Activated naive CD4-positive, alpha-beta T cell treated with anti-CD3 and anti-CD28 coated beads, Interleukin-2, amount 50 U/mL, for 72 hours (primary cell): ENCODE data around the gene PSME3IP1. TPM values are rescaled to one million over a fixed set of nuclear protein-coding genes. Genes with fewer than 3 reads are reported as not detected.
"Not testable (repeated sequence)": the region's sequence is repeated elsewhere in the genome, so short reads cannot be mapped to it uniquely, and the experiment has no call there.

Experiments
- ATAC-seq, 2 donors: fragments of 150-1000 bp; cut with Tn5 transposase; 2 replicates each; pipeline ENCODE4 v1.10.0; 2021; ENCODE audit warnings: mild to moderate bottlenecking in 2 of 2, moderate library complexity in 2 of 2
- DNase-seq, 2 donors: peaks; one replicate each; pipeline ENCODE4 v3.0.0; 2021 to 2022; ENCODE audit warnings: low spot score in 2 of 2
- H3K27ac Mint-ChIP-seq, 2 donors: one replicate each; pipeline ENCODE4 v1.8.0; 2022; ENCODE audit warnings: mild to moderate bottlenecking in 2 of 2, mixed read lengths in 2 of 2
- H3K36me3 Mint-ChIP-seq, 2 donors: one replicate each; pipeline ENCODE4 v1.8.0; 2022; ENCODE audit warnings: mixed read lengths in 2 of 2
- H3K9me3 Mint-ChIP-seq, 2 donors: one replicate each; pipeline ENCODE4 v1.8.0; 2022; ENCODE audit warnings: mixed read lengths in 2 of 2
- total RNA-seq, 2 donors: library from RNA; stranded (reverse); gene quantifications; one replicate each; pipeline ENCODE4 v1.2.3, GENCODE V29; 2022

The PSME3IP1 gene
- total RNA-seq, 2 donors from 2014 or later: 113 to 115 TPM

DNA sequence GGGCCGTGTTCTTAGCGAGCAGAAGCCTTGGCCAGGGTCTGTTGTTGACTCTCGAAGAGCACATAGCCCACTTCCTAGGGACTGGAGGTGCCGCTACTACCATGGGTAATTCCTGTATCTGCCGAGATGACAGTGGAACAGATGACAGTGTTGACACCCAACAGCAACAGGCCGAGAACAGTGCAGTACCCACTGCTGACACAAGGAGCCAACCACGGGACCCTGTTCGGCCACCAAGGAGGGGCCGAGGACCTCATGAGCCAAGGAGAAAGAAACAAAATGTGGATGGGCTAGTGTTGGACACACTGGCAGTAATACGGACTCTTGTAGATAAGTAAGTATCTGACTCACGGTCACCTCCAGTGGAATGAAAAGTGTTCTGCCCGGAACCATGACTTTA, 18.8 kb upstream of the PSME3IP1 start:
- no peaks in the 10 kb centered on the region for H3K9me3 Mint-ChIP-seq
- ATAC-seq (no peak), DNase-seq (no peak)
- H3K36me3 Mint-ChIP-seq: peaks cover 0 to 3% of the 10 kb centered on the region in 2 donors
- no peak overlapping the region for H3K27ac Mint-ChIP-seq

DNA sequence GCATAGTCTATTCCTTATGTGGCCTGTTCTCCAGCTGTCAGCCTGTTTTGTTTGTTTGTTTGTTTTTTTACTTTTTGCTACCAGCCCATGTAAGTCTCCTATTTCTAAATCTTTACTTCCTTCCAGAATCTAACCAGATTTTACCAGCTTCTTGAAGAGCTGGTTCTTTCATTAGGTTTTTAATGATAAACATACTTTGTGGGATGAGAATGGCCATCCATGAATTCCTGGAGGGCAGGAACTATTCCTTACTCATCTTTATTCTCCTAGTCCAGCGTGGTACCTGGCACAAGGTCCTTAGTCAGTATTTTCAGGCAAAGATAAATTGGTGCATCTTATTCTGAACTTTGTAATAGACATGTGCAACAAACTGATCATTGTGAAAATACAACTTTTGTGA, 17.6 kb upstream of the PSME3IP1 start:
- Mint-ChIP-seq H3K27ac (no peak overlapping the region), H3K9me3 (no peaks in the 10 kb centered on the region)
- no peak for DNase-seq

DNA sequence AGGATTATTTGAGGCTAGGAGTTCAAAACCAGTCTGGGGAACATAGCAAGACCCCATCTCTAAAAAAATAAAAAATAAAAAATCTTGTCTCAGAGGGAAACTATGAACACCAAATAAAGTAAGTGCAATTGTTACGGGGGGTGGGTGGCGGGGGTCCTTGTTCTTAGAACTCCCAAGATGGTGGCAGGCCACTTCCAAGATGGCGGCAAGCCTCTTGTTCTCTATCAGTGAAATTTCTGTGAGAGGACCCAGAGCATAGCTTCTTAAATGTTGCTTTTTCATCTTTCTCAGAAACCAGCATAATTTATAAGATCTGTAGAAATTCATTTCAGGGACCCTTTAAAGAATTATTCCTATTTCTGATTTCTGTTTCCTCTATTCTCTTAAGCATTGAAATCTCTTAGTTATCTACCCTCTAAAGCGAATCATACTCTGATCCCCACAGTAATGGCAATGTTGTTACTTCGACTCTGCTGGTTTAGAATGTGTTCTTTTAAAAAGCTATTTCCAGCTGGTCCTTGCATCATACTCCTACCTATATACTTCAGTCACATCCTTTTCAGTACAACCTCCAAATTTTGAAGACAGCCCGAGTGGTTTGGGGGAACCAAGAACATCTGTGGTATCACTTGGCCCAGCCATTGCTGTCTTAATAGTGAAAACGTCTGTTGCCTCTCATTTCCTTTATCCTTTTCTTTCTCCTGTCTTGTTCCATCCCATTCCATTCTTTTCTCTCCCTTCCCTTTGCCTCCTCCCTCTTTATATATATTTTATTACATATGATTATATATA, 16.5 kb upstream of the PSME3IP1 start:
- Mint-ChIP-seq H3K27ac (peak overlapping the region in 1 of 2 donors; percentile 47), H3K36me3 (no peaks in the 10 kb centered on the region), H3K9me3 (no peaks in the 10 kb centered on the region)
- ATAC-seq (no peak), DNase-seq (no peak)

More for the DNA sequence above, 17.6 kb upstream of the PSME3IP1 start:
- no peak for ATAC-seq
- H3K36me3 Mint-ChIP-seq: no peaks in the 10 kb centered on the region

DNA sequence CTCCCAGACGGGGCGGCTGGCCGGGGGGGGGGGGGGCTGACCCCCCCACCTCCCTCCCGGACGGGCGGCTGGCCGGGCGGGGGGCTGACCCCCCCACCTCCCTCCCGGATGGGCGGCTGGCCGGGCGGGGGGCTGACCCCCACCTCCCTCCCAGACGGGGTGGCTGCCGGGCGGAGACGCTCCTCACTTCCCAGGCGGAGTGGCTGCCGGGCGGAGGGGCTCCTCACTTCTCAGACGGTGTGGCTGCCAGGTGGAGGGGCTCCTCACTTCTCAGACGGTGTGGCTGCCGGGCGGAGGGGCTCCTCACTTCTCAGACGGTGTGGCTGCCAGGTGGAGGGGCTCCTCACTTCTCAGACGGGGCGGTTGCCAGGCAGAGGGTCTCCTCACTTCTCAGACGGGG, 15.1 kb upstream of the PSME3IP1 start:
- not testable (repeated sequence) for H3K9me3 Mint-ChIP-seq, H3K36me3 Mint-ChIP-seq, H3K27ac Mint-ChIP-seq, DNase-seq, ATAC-seq

DNA sequence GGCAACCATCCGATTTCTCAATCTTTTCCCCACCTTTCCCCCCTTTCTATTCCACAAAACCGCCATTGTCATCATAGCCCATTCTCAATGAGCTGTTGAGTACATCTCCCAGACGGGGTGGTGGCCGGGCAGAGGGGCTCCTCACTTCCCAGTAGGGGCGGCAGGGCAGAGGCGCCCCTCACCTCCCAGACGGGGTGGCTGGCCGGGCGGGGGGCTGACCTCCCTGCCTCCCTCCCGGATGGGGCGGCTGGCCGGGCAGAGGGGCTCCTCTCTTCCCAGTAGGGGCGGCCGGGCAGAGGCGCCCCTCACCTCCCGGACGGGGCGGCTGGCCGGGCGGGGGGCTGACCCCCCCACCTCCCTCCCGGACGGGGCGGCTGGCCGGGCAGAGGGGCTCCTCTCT, 14.5 kb upstream of the PSME3IP1 start:
- not testable (repeated sequence) for H3K36me3 Mint-ChIP-seq, ATAC-seq, H3K27ac Mint-ChIP-seq, H3K9me3 Mint-ChIP-seq, DNase-seq

DNA sequence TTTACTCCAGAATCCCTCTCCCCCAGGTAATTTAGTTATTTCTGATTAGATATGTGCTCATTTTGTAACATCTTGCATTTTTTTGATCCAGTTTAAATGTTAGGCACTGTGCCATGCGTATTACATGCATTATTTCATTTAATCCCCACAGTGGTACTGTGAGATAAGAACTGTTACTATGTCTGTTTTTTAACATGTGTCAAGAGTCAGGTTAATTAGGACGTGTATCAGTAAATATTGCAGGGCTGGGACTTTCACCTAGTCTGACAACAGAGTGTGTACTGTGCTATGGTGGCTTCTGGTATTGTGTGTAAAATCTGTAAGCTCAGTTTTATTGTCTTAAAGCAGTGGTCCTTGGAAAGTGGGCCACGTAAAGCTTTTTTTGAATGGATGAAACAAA, 10.9 kb upstream of the PSME3IP1 start:
- H3K9me3 Mint-ChIP-seq: no peaks in the 10 kb centered on the region

DNA sequence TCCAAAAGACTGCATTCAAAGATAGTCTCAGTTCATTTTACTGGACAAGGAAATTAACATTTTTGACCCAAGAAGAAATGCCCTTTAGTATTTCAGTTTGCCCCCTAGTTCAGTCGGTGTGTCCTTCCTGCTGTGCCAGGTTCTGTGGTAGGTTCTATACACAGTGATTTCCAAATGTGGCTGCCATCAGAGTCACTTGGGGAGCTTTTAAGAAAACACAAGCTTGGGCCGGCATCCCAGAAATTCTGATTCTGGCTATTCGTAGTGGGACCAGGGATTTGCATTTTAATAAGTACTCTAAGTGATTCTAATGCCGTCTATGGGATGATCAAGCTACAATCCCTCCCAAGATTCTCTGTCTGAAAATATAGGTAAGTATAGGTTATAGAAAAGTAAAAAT, 10.4 kb upstream of the PSME3IP1 start:
- Mint-ChIP-seq H3K36me3 (no peaks in the 10 kb centered on the region), H3K9me3 (no peaks in the 10 kb centered on the region), H3K27ac (peak overlapping the region in 1 of 2 donors; percentile 65)
- ATAC-seq: no peak
- no peak for DNase-seq

More for the DNA sequence above, 10.9 kb upstream of the PSME3IP1 start:
- ATAC-seq (no peak), DNase-seq (no peak)
- no peak overlapping the region for H3K27ac Mint-ChIP-seq
- no peaks in the 10 kb centered on the region for H3K36me3 Mint-ChIP-seq

DNA sequence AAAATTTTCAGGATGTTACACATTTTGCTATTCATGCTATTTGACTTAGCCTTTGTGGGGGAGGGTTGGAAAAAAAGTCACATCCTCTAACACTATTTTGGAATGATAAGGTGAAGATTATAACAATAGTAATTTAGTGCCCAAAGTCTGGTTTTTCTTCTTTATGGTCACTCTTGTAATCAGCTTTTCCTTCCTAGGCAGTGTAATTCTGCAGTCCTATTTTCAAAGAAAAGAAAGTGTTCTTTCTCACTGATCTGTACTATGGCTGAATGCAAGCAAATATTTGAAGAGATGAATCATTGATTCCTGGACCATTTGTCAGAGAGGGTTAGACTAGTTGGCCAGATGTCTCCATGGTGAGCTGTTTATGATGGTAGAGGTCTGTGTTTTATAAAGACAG, 8.7 kb upstream of the PSME3IP1 start:
- peak; percentile 39 to 40 for ATAC-seq
- no peak overlapping the region for H3K27ac Mint-ChIP-seq
- H3K9me3 Mint-ChIP-seq: no peaks in the 10 kb centered on the region
- H3K36me3 Mint-ChIP-seq: no peaks in the 10 kb centered on the region
- no peak for DNase-seq

DNA sequence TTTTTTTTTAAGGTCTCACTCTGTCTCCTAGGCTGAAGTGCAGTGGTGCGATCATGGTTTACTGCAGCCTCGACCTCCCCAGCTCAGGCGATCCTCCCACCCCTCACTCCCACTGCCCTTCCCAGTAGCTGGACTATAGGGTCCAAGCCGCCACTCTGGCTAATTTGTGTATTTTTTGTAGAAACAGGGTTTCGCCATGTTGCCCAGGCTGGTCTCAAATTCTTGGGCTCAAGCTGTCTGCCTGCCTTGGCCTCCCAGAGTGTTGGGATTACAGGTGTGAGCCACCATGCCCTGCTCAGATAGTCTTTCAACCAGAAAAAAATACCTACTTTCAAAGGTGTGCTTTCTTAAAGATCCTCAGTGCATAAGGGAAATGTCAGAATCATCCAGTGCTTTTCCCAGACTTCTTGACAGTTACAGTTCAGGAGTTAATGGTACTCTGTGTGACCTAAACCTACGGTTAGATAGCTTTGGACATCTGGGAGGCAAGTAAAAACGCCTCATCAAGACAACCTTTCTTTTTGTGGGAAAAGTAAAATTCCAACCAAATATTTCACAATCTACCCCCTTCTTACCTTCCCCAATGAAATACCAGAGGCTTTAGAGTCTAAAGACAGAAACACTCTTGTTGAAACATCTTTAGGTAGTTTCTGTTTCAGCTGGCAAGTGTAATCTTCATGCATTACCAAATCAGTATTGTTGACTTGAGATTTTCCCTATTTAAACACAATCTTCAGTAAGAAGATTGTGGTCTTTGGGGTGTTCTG, 7.1 kb upstream of the PSME3IP1 start:
- H3K9me3 Mint-ChIP-seq: no peaks in the 10 kb centered on the region
- no peak for DNase-seq
- ATAC-seq: no peak
- H3K36me3 Mint-ChIP-seq: no peaks in the 10 kb centered on the region
- no peak overlapping the region for H3K27ac Mint-ChIP-seq

DNA sequence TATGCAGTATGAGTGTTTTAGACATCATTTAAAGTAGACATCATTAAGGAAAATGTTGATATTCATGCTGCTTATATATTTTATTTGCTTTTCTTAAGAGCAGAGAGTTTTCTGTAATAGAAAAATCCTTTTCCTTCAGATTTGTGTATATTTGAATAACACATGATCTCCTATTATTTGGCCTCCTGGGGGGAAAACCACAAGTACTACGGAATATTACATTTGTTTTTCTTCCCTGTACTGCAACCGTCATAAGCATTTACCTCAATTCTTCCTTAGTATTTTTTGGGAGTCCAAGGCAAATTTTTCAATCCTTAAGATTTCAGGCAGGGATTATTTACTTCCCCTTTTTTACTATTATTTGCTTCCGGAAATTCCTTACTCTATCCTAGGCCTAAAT, 6.3 kb upstream of the PSME3IP1 start:
- no peak overlapping the region for H3K27ac Mint-ChIP-seq
- no peaks in the 10 kb centered on the region for H3K9me3 Mint-ChIP-seq
- no peak for ATAC-seq
- DNase-seq: no peak
- H3K36me3 Mint-ChIP-seq: peaks cover 0 to 2% of the 10 kb centered on the region in 2 donors

DNA sequence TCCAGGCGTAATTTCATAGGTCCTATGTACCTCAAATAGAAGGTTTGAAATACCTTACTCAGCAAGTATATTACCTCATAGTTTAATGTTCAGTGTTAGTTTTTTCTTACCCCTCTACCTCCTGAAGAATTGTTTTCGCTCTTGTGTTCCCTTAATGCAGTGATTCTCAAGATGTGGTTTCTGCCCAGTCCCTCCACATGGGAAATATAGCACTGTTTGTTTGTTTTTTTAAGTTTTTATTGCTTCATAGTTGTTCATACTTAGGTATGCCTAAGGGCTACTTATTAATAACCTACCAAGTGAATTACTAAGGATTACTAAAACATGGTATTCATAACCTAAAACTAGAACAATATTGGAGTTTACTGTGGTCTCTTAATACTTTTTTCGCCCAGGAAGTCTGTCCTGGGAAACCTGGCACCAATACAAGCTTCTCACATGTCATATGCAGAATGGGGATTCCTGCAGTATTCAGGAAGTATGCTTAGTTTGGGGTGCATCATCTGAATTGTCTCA, 5.3 kb upstream of the PSME3IP1 start:
- ATAC-seq (no peak), DNase-seq (no peak)
- no peaks in the 10 kb centered on the region for H3K9me3 Mint-ChIP-seq
- no peak overlapping the region for H3K27ac Mint-ChIP-seq
- H3K36me3 Mint-ChIP-seq: peaks cover 10 to 12% of the 10 kb centered on the region in 2 donors

DNA sequence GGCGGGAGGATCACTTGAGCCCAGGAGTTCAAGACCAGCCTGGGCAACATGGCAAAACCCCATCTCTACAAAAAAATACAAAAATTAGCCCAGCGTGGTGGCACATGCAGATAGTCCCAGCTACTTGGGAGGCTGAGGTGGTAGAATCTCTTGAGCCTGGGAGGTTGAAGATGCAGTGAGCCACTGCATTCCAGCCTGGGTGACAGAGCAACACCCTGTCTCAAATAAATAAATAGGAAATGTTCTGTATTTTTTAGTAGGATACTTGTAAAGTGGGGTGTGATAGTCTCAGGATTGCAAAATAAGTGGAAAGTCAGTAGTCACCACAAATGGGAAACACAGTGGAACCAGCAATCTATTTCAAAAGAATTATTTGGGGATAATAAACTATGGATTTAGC, 4.3 kb upstream of the PSME3IP1 start:
- Mint-ChIP-seq H3K27ac (no peak overlapping the region), H3K9me3 (no peaks in the 10 kb centered on the region), H3K36me3 (peaks cover 20 to 22% of the 10 kb centered on the region in 2 donors)
- ATAC-seq (no peak), DNase-seq (no peak)

DNA sequence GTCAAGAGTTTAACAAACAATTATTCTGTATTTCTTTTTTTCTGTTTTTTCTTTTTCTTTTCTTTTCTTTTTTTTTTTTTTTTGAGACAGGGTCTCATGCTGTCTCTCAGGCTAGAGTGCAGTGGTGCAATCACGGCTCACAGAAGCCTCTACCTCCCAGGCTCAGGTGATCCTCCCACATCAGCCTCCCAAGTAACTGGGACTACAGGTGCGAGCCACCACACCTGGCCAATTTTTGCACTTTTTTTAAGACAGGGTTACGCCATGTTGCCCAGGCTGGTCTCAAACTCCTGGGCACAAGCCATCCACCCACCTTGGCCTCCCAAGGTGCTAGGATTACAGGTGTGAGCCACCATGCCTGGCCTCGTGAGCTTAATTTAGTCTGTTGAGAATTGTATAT, 3.7 kb upstream of the PSME3IP1 start:
- not testable (repeated sequence) for H3K9me3 Mint-ChIP-seq, ATAC-seq
- peaks cover 24 to 26% of the 10 kb centered on the region in 2 donors for H3K36me3 Mint-ChIP-seq

DNA sequence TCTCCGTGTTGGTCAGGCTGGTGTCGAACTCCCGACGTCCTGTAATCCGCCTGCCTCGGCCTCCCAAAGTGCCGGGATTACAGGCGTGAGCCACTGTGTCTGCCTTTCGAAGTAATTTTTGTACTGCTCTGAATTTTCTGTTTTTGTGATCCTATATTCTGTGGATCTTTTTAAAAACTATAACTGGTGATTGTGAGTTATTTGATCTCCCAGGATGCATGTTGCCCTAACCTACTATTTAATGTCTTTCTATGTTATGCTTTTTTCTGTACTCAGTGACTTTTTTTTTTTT, 2.8 kb upstream of the PSME3IP1 start:
- DNase-seq (no peak), ATAC-seq (no peak)
- peaks cover 24 to 27% of the 10 kb centered on the region in 2 donors for H3K36me3 Mint-ChIP-seq
- no peaks in the 10 kb centered on the region for H3K9me3 Mint-ChIP-seq
- no peak overlapping the region for H3K27ac Mint-ChIP-seq

More for the DNA sequence above, 3.7 kb upstream of the PSME3IP1 start:
- not testable (repeated sequence) for H3K27ac Mint-ChIP-seq, DNase-seq

DNA sequence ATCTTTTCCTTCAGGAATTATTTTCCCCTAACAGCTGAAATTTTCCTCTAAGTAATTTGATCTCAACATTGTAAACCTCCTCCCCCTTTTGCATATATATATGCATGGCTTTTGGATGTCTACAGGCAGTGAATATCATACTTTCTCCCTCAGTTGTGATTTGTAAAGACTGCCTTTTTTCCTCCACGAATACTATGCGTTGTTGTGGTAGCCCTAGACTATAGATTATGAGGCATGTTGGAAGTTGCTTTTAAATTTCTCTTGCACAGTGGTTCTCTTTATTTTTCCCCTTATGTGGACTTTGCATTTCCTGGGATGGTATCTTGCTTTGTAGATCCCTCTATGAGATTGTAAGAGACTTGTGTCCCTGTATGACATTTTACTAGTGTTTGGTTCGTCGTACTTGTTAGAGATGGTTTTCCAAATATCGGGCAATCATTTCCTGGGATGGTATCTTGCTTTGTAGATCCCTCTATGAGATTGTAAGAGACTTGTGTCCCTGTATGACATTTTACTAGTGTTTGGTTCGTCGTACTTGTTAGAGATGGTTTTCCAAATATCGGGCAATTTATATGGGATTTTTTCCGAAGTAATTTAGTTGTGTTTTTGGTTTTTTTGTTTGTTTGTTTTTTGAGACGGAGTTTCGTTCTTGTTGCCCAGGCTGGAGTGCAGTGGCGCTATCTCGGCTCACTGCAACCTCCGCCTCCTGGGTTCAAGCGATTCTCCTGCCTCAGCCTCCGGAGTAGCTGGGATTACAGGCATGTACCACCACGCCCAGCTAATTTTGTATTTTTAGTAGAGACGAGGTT, 2.3 kb upstream of the PSME3IP1 start:
- ATAC-seq: not testable (repeated sequence)
- peak overlapping the region in 1 of 2 donors; percentile 97 for H3K27ac Mint-ChIP-seq

DNA sequence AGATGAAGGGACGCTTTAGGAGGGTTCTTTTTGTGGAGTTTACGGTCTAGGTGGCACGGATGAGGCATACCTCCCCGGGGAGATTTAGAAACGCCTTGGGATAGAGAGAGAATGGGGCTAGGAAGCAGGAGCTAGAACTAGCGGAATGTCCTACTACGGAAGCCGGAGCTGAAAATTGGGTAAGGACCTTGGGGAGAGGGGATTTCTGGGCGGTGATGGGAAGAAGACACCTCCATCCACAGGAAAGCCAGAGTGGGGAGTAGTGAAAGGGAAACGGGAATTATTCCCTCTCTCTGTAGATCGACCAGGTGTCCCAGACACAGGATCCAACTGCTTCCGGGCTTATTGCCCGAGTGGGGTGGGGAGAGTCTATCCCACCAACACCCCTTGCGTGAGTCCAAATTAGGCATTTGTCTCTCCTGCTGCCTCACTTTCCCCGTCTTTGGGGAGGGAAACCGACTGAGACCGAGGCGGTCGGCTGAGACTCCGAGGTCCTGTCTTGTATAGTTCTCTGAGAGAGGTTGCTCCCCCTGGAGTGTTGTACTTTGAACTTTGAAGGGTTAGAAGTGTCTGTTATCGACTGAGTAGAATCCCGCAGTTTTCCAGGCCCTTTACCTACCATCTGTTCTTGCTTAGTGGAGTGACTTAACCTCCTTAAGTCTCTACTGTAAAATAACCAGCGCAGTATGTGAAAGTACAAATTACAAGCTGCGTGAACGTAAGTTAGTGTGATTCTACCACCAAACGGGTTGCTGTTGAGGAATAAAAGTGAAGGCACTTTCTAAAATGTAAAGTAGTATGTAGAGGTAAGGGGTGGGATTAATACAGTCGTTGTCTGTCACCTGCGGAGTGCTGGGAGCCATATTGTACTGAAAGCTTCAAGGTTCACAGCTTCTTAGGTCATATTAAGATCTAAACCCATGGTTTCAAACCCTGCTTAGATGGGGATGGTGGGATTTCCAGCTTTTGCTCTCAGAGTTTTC, 1.3 kb upstream of the PSME3IP1 start:
- ATAC-seq (no peak), DNase-seq (peak; percentile 26 to 54)
- Mint-ChIP-seq H3K27ac (peak overlapping the region; percentile 97 to 99), H3K9me3 (no peaks in the 10 kb centered on the region), H3K36me3 (peaks cover 24 to 27% of the 10 kb centered on the region in 2 donors)

More for the DNA sequence above, 2.3 kb upstream of the PSME3IP1 start:
- peaks cover 24 to 27% of the 10 kb centered on the region in 2 donors for H3K36me3 Mint-ChIP-seq
- not testable (repeated sequence) for DNase-seq, H3K9me3 Mint-ChIP-seq
